K562 (cell line): ENCODE data around the gene INPP5D.

ENCODE experiments used
- GATA2 ChIP-seq: sonication (generic); formaldehyde crosslinking; IDR thresholded peaks from 2 replicates; pipeline ENCODE4 v1.4.0; 2020; ENCODE audit warnings: mild to moderate bottlenecking, missing genetic modification reagents
- TCF7 ChIP-seq: sonication (generic); IDR thresholded peaks from 2 replicates; pipeline ENCODE4 v1.6.1; 2016; ENCODE audit warnings: antibody characterized with exemption, borderline replicate concordance
- ZNF239 ChIP-seq: fragments of 250-450 bp; sonication (Bioruptor Pico); IDR thresholded peaks from 2 replicates; pipeline ENCODE4 v1.4.0; 2020; ENCODE audit warnings: mild to moderate bottlenecking
- TF ChIP-seq, protein P1 (sequence below): fragments of 250-450 bp; sonication (Bioruptor Pico); IDR thresholded peaks from 2 replicates; pipeline ENCODE4 v1.5.0; 2021

DNA sequence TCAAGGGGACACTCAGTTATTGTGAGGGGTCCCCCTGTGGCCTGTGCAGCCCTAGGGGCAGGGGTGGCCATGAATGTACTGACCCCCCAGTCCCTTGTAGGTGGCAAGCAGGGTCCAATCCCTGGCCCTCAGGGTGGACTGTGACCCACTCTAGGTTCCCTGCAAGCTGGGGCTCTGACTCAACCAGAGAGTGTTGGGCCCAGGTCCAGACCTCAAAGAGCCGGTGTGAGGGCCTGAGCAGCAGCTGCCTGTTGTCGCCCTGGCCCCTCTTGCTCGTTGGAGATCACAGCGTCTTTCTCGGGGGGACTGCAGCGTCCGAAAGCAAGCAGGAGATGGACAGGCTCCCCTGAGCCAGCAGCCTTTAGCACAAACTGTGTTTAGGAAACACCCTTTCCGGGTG lies 124.5 kb downstream of the INPP5D start:
- TF ChIP-seq, protein P1, sequence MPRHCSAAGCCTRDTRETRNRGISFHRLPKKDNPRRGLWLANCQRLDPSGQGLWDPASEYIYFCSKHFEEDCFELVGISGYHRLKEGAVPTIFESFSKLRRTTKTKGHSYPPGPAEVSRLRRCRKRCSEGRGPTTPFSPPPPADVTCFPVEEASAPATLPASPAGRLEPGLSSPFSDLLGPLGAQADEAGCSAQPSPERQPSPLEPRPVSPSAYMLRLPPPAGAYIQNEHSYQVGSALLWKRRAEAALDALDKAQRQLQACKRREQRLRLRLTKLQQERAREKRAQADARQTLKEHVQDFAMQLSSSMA = no peak
- TF ChIP-seq TCF7 (no peak), ZNF239 (no peak), GATA2 (CRISPR knock-in tag) (no peak)
